Body of pancreas (tissue), 4 donors: ENCODE measurements around the gene IL12A. TPM values are rescaled to one million over a fixed set of nuclear protein-coding genes. Genes with fewer than 3 reads are reported as not detected.

Experiments
- ATAC-seq: fragments of 150-250 bp; one replicate; pipeline ENCODE4 v1.9.1; 2016
- DNase-seq, 4 donors: peaks; one replicate each; pipeline ENCODE4 v3.0.0-alpha.2; 2019
- H3K27ac ChIP-seq, 4 donors: fragments of 200-600 bp; sonication (generic); 1 replicate in 3 of 4; 2 replicates in 1 of 4; pipeline versions ENCODE4 v1.5.1 to v1.6.1; 2016 to 2019; ENCODE audit warnings: mild to moderate bottlenecking in 1 of 4, mixed read lengths in 1 of 4, moderate library complexity in 1 of 4
- H3K27me3 ChIP-seq, 2 donors: fragments of 200-600 bp; sonication (generic); one replicate each; pipeline ENCODE4 v1.6.0; 2016; ENCODE audit warnings: mild to moderate bottlenecking in 1 of 2
- H3K36me3 ChIP-seq, 2 donors: fragments of 200-600 bp; sonication (generic); replicated peaks in 1 of 2; 2 replicates each; pipeline ENCODE4 v1.5.1; 2016; ENCODE audit warnings: low read depth in 2 of 2; ENCODE audit not compliant: insufficient read depth in 1 of 2
- H3K4me1 ChIP-seq: fragments of 200-600 bp; sonication (generic); one replicate; pipeline ENCODE4 v1.6.0; 2016
- H3K4me3 ChIP-seq, 2 donors: fragments of 200-600 bp; sonication (generic); 1 replicate in 1 of 2; 2 replicates in 1 of 2; pipeline ENCODE4 v1.5.1; 2016 to 2019
- H3K9me3 ChIP-seq, 3 donors: fragments of 200-600 bp; sonication (generic); 1 replicate in 2 of 3; 2 replicates in 1 of 3; pipeline ENCODE4 v1.5.1; 2016
- CTCF ChIP-seq, 7 experiments: fragments of 450-650 bp in 4 of 7; fragments of 200-600 bp in 3 of 7; sonication (generic) in 3 of 7; IDR thresholded peaks; one replicate each; pipeline ENCODE4 v1.5.1; 2016 to 2019; ENCODE audit warnings: antibody characterized with exemption in 7 of 7
- POLR2A ChIP-seq, 3 donors: fragments of 450-650 bp; IDR thresholded peaks; one replicate each; pipeline ENCODE4 v1.6.1; 2016; ENCODE audit warnings: antibody characterized with exemption in 3 of 3, mild to moderate bottlenecking in 2 of 3
- WGBS, 2 donors: methylation state at CpG; one replicate each; pipeline ENCODE4 v1.1.5; 2017; 5-methylcytosine and 5-hydroxymethylcytosine counted together
- intact Hi-C: fragments of 100-400 bp; cut with DNase I; formaldehyde crosslinking; loops from one replicate; pipeline ENCODE4 v1.15.1; 2023
- total RNA-seq, 2 donors: library from RNA; depleted of rRNA; stranded (reverse); fragments of >200 nt; gene quantifications; one replicate each; pipeline ENCODE4 v1.1.0, GENCODE V29; 2016

Gene IL12A
- total RNA-seq, 2 donors from 2014 or later = 0.26 to 1.6 TPM

GRCh38 chr3:159989973-159990846, 1.6 kb downstream of the IL12A start:
- H3K36me3 ChIP-seq = no peaks in the 10 kb centered on the region
- H3K27me3 ChIP-seq = no peaks in the 10 kb centered on the region
- H3K4me3 ChIP-seq = no peak overlapping the region
- peaks cover 25% of the 10 kb centered on the region for H3K4me1 ChIP-seq
- TF ChIP-seq CTCF (IDR thresholded peaks at IDR 0.05) (no peak), POLR2A (IDR thresholded peaks at IDR 0.05) (no peak)
- no peaks in the 10 kb centered on the region for H3K9me3 ChIP-seq
- H3K27ac ChIP-seq = peak overlapping the region in 2 of 4 donors; percentile 9 to 30
- 70 to 82% methylated on average over 4 to 5 of the region's 5 CpGs for WGBS, 2 donors
- ATAC-seq = no peak
- intact Hi-C loops = no loop called here
- DNase-seq = no peak

- Histone ChIP-seq H3K27me3 (no peaks in the 10 kb centered on the region), H3K36me3 (no peaks in the 10 kb centered on the region), H3K27ac (peak overlapping the region in 1 of 4 donors; percentile 12), H3K9me3 (no peaks in the 10 kb centered on the region), H3K4me1 (peaks cover 25% of the 10 kb centered on the region), H3K4me3 (no peak overlapping the region)
- intact Hi-C loops = no loop called here
- DNase-seq = no peak
- TF ChIP-seq POLR2A (IDR thresholded peaks at IDR 0.05) = no peak
- no peak for TF ChIP-seq CTCF (IDR thresholded peaks at IDR 0.05)
- 93 to 96% methylated on average over 1 of the region's 1 CpG for WGBS, 2 donors
- ATAC-seq = no peak
Observed at GRCh38 chr3:159991591-159991990, 3.0 kb downstream of the IL12A start.

GRCh38 chr3:159992589-159992988, 4.0 kb downstream of the IL12A start:
- Histone ChIP-seq H3K4me1 (peaks cover 25% of the 10 kb centered on the region), H3K27ac (peak overlapping the region in 1 of 4 donors; percentile 10), H3K36me3 (no peaks in the 10 kb centered on the region), H3K27me3 (no peaks in the 10 kb centered on the region), H3K4me3 (no peak overlapping the region), H3K9me3 (no peaks in the 10 kb centered on the region)
- no peak for ATAC-seq
- TF ChIP-seq POLR2A (IDR thresholded peaks at IDR 0.05) (no peak), CTCF (IDR thresholded peaks at IDR 0.05) (no peak)
- 0 to 24% methylated on average over 1 of the region's 1 CpG for WGBS, 2 donors
- intact Hi-C loops = no loop called here
- DNase-seq = no peak

GRCh38 chr3:159994182-159994581, 5.5 kb downstream of the IL12A start:
- TF ChIP-seq CTCF (IDR thresholded peaks at IDR 0.05) = no peak
- no peak for TF ChIP-seq POLR2A (IDR thresholded peaks at IDR 0.05)
- 31 to 59% methylated on average over 4 of the region's 4 CpGs for WGBS, 2 donors
- Histone ChIP-seq H3K4me3 (no peak overlapping the region), H3K36me3 (no peaks in the 10 kb centered on the region), H3K9me3 (no peaks in the 10 kb centered on the region), H3K4me1 (peaks cover 15% of the 10 kb centered on the region), H3K27ac (no peak overlapping the region), H3K27me3 (no peaks in the 10 kb centered on the region)
- intact Hi-C loops = no loop called here
- DNase-seq = no peak
- no peak for ATAC-seq

GRCh38 chr3:159995091-159995490, 6.5 kb downstream of the IL12A start:
- Histone ChIP-seq H3K27me3 (no peaks in the 10 kb centered on the region), H3K27ac (no peak overlapping the region), H3K9me3 (no peaks in the 10 kb centered on the region), H3K4me1 (peaks cover 10% of the 10 kb centered on the region), H3K4me3 (no peak overlapping the region), H3K36me3 (no peaks in the 10 kb centered on the region)
- TF ChIP-seq POLR2A (IDR thresholded peaks at IDR 0.05) (no peak), CTCF (IDR thresholded peaks at IDR 0.05) (no peak)
- no peak for ATAC-seq
- intact Hi-C loops = no loop called here
- WGBS, 2 donors = 60 to 63% methylated on average over 1 of the region's 1 CpG
- no peak for DNase-seq
